Stimulated activated naive CD4-positive, alpha-beta T cell (primary cell): ENCODE measurements around the gene CDKN3.
"Not testable (repeated sequence)": the region's sequence is repeated elsewhere in the genome, so short reads cannot be mapped to it uniquely, and the experiment has no call there.

Experiments used
- DNase-seq, 6 experiments: peaks; one replicate each; lab custom pipeline; 2025; lab: John Stamatoyannopoulos, UW

CDKN3 gene

DNA sequence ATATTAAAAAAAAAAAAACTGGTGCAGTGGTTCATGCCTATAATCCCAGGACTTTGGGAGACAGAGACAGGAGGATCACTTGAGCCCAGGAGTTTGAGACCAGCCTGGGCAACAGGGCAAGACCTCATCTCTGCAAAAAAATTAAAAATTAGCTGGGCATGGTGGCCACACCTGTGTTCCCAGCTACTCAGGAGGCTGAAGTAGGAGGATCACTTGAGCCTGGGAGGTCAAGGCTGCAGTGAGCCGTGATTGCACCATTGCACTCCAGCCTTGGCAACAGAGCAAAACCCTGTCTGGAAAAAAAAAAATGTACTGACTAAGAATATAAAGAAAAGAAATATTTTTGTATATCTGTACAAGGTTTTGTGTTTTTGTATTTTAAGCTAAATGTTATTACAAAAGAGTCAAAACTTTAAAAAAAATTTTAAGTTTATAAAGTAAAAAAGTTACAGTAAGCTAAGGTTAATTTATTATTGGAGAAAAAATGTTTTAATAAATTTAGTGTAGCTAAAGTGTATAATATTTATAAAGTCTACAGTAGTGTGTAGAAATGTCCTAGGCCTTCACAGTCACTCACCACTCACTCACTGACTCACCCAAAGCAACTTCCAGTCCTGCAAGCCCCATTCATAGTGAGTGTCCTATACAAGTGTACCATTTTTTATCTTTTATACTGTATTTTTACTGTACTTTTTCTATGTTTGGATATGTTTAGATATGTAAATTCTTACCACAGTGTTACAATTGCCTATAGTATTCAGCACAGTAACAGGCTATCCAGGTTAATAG lies 60.2 kb downstream of the CDKN3 start:
- DNase-seq: not testable (repeated sequence)

DNA sequence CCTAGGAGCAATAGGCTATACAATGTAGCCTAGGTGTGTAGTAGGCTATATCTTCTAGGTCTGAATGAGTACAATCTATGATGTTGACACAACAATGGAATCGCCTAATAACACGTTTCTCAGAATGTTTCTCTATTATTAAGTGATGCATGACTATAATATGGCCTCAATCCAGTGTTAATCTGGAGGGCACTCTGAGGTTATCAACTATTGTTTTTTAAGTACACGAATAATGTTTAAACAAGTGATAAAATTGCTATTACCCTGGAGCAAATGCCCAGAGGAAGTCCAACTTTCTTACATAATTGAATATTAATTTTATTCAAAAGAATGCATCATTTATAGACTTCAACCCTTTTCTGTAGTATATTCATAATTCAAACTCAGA lies 60.8 kb downstream of the CDKN3 start:
- DNase-seq: no peak

GRCh38 chr14:54458536-54458935 lies 61.7 kb downstream of the CDKN3 start:
- DNase-seq: not testable (repeated sequence)

DNA sequence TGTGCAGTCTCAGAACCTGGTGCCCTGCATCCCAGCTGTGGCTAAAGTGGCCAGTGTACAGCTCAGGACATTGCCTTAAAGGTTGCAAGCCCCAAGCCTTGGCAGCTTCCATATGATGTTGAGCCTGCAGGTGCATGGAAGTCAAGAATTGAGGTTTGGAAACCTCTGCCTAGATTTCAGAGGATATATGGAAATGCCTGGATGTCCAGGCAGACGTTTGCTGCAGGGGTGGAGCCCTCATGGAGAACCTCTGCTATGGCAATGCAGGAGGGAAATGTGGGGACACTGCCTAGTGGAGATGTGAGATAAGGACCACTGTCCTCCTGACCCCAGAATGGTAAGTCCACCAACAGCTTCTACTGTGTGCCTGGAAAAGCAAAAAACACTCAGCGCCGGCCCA lies 62.3 kb downstream of the CDKN3 start:
- no peak for DNase-seq

- DNase-seq: no peak
Observed at GRCh38 chr14:54462048-54462447, 65.2 kb downstream of the CDKN3 start.

- no peak for DNase-seq
Observed at GRCh38 chr14:54465654-54466053, 68.8 kb downstream of the CDKN3 start.

- no peak for DNase-seq
Observed at GRCh38 chr14:54467280-54467679, 70.5 kb downstream of the CDKN3 start.
